Keratinocyte (primary cell): ENCODE measurements around the gene LIN52. TPM values are rescaled to one million over a fixed set of nuclear protein-coding genes. Genes with fewer than 3 reads are reported as not detected.

Experiments
- DNase-seq: peaks from one replicate; pipeline ENCODE4 v3.0.0-alpha.2; 2011; ENCODE audit warnings: low read depth, missing footprints, low spot score
- FAIRE-seq: peaks from 2 replicates; lab custom pipeline; 2011; peaks lifted over from hg19 to GRCh38; lab: Jason Lieb, UNC
- H2AFZ ChIP-seq: 2 replicates; pipeline ENCODE4 v1.6.0; 2012; ENCODE audit warnings: low read length, control low read depth, inconsistent platforms; ENCODE audit not compliant: control insufficient read depth
- H3K27ac ChIP-seq: 2 replicates; pipeline ENCODE4 v1.5.1; 2011; ENCODE audit warnings: low read length; ENCODE audit not compliant: control insufficient read depth, insufficient read depth
- H3K27me3 ChIP-seq: 3 replicates; pipeline ENCODE4 v1.6.0; 2011; ENCODE audit warnings: low read length; ENCODE audit not compliant: control insufficient read depth, insufficient read depth; ENCODE audit errors: extremely low read depth
- H3K36me3 ChIP-seq, 2 experiments: 2 replicates in 1 of 2; 3 replicates in 1 of 2; pipeline ENCODE4 v1.5.1; 2011; ENCODE audit warnings: low read length in 2 of 2, mild to moderate bottlenecking in 1 of 2; ENCODE audit not compliant: control insufficient read depth in 2 of 2, insufficient read depth in 2 of 2; ENCODE audit errors: extremely low read depth in 1 of 2
- H3K4me1 ChIP-seq: 3 replicates; pipeline ENCODE4 v1.5.1; 2011; ENCODE audit warnings: low read length; ENCODE audit not compliant: control insufficient read depth, insufficient read depth; ENCODE audit errors: extremely low read depth
- H3K4me2 ChIP-seq: 3 replicates; pipeline ENCODE4 v1.6.0; 2011; ENCODE audit warnings: low read depth, low read length; ENCODE audit not compliant: control insufficient read depth, insufficient read depth; ENCODE audit errors: extremely low read depth
- H3K4me3 ChIP-seq, 3 experiments: fragments of 200-600 bp in 1 of 3; sonication (generic) in 1 of 3; 2 replicates in 2 of 3; 3 replicates in 1 of 3; pipeline ENCODE4 v1.5.1; 2011 to 2016; ENCODE audit warnings: low read length in 3 of 3, mild to moderate bottlenecking in 3 of 3, control low read depth in 2 of 3, inconsistent platforms in 1 of 3, low read depth in 1 of 3, mixed read lengths in 1 of 3, mixed run types in 1 of 3, moderate library complexity in 1 of 3; ENCODE audit not compliant: control insufficient read depth in 2 of 3, insufficient read depth in 2 of 3; ENCODE audit errors: extremely low read depth in 1 of 3
- H3K79me2 ChIP-seq: 2 replicates; pipeline ENCODE4 v1.6.0; 2012; ENCODE audit warnings: low read length; ENCODE audit not compliant: control insufficient read depth, insufficient read depth
- H3K9ac ChIP-seq: 3 replicates; pipeline ENCODE4 v1.6.0; 2011; ENCODE audit warnings: low read length; ENCODE audit not compliant: control insufficient read depth, insufficient read depth; ENCODE audit errors: extremely low read depth
- H3K9me1 ChIP-seq: 3 replicates; pipeline ENCODE4 v1.6.0; 2011; ENCODE audit warnings: low read length; ENCODE audit not compliant: control insufficient read depth, insufficient read depth; ENCODE audit errors: extremely low read depth
- H3K9me3 ChIP-seq: 2 replicates; pipeline ENCODE4 v1.5.1; 2012; ENCODE audit warnings: low read depth, low read length; ENCODE audit not compliant: control insufficient read depth
- H4K20me1 ChIP-seq: 3 replicates; pipeline ENCODE4 v1.6.0; 2011; ENCODE audit warnings: low read length; ENCODE audit not compliant: control insufficient read depth, insufficient read depth; ENCODE audit errors: extremely low read depth
- EZH2 ChIP-seq: IDR thresholded peaks from one replicate; pipeline ENCODE4 v1.6.1; 2012; ENCODE audit warnings: inconsistent platforms, mild to moderate bottlenecking, low read length, moderate library complexity
- dilution Hi-C: fragments of 300-500 bp; cut with MboI; formaldehyde crosslinking; loops from one replicate; pipeline ENCODE4 v1.7.0; 2020; ENCODE audit warnings: low sequenced_read_pairs; ENCODE audit not compliant: extremely low pct_ligation_motif_present
- polyA plus RNA-seq, 5 experiments: library from polyadenylated mRNA; depleted of rRNA in 3 of 5; stranded (reverse) in 3 of 5; stranded (forward) in 1 of 5; unstranded in 1 of 5; fragments of >200 nt; gene quantifications; 1 replicate in 1 of 5; 2 replicates in 3 of 5; 3 replicates in 1 of 5; pipeline versions ENCODE4 v1.2.1 to v1.2.3, GENCODE V29; 2011 to 2012; ENCODE audit warnings: missing spikeins in 2 of 5, low read depth in 1 of 5, low replicate concordance in 1 of 5
- TF ChIP-seq, protein P1 (sequence below), 3 experiments: IDR thresholded peaks in 1 of 3; conservative IDR thresholded peaks in 1 of 3; optimal IDR thresholded peaks in 1 of 3; 2 replicates in 2 of 3; 3 replicates in 1 of 3; pipeline versions ENCODE3 to v1.5.1; 2011; ENCODE audit warnings: low read length in 3 of 3, mild to moderate bottlenecking in 3 of 3, moderate library complexity in 2 of 3, control low read depth in 1 of 3, inconsistent platforms in 1 of 3; ENCODE audit not compliant: insufficient read depth in 2 of 3; ENCODE audit errors: extremely low read depth in 1 of 3

LIN52 gene
- polyA plus RNA-seq, 1 donor (not counting 4 experiments of a cell fraction or from before 2014, with no cell fraction given): 6.8 TPM

DNA sequence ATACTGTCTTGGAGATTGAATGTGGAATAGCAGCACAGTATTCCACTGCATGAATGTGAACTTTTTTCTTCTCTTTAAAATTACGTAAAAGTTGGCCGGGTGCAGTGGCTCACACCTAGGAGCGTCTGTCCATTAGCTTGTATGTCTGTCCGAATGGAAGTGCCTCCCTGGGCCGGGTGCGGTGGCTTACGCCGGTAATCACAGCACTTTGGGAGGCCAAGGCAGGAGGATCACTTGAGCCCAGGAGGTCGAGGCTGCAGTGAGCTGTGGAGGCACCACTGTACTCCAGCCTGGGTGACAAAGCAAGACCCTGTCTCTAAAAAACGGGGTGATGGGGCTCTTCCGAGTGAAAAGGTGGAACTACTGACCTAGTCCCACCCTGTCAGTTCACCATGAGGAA, 131.9 kb downstream of the LIN52 start:
- no peaks in the 10 kb centered on the region for H4K20me1 ChIP-seq
- H3K27ac ChIP-seq: no peak overlapping the region
- no peak overlapping the region for H3K4me2 ChIP-seq
- dilution Hi-C loops: no loop called here
- peaks cover 5% of the 10 kb centered on the region for H3K4me1 ChIP-seq
- peaks cover 18% of the 10 kb centered on the region for H3K27me3 ChIP-seq
- TF ChIP-seq, protein P1, sequence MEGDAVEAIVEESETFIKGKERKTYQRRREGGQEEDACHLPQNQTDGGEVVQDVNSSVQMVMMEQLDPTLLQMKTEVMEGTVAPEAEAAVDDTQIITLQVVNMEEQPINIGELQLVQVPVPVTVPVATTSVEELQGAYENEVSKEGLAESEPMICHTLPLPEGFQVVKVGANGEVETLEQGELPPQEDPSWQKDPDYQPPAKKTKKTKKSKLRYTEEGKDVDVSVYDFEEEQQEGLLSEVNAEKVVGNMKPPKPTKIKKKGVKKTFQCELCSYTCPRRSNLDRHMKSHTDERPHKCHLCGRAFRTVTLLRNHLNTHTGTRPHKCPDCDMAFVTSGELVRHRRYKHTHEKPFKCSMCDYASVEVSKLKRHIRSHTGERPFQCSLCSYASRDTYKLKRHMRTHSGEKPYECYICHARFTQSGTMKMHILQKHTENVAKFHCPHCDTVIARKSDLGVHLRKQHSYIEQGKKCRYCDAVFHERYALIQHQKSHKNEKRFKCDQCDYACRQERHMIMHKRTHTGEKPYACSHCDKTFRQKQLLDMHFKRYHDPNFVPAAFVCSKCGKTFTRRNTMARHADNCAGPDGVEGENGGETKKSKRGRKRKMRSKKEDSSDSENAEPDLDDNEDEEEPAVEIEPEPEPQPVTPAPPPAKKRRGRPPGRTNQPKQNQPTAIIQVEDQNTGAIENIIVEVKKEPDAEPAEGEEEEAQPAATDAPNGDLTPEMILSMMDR (optimal IDR thresholded peaks at IDR 0.05 in 1 of 3, IDR thresholded peaks at IDR 0.05 in 1 of 3, conservative IDR thresholded peaks at IDR 0.05 in 1 of 3; ENCODE audit: extremely low read depth in 1 of 3, insufficient read depth in 2 of 3, low read length in 3 of 3): no peak
- TF ChIP-seq EZH2: no peak
- H3K9me3 ChIP-seq: no peaks in the 10 kb centered on the region
- H2AFZ ChIP-seq: no peak overlapping the region
- no peak overlapping the region for H3K9ac ChIP-seq
- H3K36me3 ChIP-seq: no peaks in the 10 kb centered on the region
- no peak overlapping the region for H3K4me3 ChIP-seq
- no peaks in the 10 kb centered on the region for H3K9me1 ChIP-seq
- H3K79me2 ChIP-seq: no peaks in the 10 kb centered on the region
- FAIRE-seq (no peak), DNase-seq (no peak)

DNA sequence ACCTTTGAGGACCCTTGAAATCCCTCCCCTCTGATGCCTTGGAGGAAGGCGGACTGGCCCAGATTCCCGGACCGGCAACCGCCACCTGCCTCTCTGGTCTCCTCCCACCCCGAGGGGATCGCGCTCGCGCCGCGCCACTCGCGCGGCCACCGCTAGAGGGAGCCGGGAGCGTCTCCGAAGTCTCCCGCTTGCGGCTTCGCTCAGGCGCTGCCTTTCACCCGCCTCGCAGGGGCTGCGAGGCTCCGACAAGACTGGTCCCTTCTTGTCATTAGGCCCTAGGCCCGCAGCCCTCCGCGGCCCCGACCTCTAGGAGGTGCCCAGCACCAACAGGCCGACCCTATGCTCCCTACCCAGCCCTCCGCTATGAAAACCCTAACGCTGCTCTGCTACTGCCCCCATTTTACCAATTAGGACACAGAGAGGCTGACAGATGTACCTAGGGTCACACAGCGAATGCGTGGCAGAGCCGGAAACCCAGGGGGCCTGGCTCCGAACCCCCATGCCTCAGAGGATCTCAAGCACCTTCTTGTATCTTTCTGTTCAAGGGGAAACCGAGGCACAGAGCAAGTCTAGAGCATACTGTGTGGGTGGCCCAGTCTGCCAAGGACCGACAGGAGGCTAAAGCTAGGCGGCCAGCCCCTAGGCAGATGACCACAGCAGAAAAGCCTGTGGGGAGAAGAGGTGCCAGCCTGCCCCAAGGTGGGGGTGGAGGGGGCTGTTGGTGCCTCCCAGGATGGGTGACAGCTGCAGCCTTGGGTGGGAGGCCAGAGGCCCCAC, 133.1 kb downstream of the LIN52 start:
- peak overlapping the region in 2 of 3 experiments; percentile 35 to 51 for H3K4me3 ChIP-seq
- no peaks in the 10 kb centered on the region for H3K9me1 ChIP-seq
- H3K9me3 ChIP-seq: no peaks in the 10 kb centered on the region
- H3K4me1 ChIP-seq: peaks cover 5% of the 10 kb centered on the region
- no peaks in the 10 kb centered on the region for H4K20me1 ChIP-seq
- dilution Hi-C loops: no loop called here
- TF ChIP-seq, protein P1 (optimal IDR thresholded peaks at IDR 0.05 in 1 of 3, IDR thresholded peaks at IDR 0.05 in 1 of 3, conservative IDR thresholded peaks at IDR 0.05 in 1 of 3; ENCODE audit: extremely low read depth in 1 of 3, insufficient read depth in 2 of 3, low read length in 3 of 3): peak; percentile 79 to 99 (median 88)
- TF ChIP-seq EZH2: no peak
- FAIRE-seq: no peak
- no peaks in the 10 kb centered on the region for H3K79me2 ChIP-seq
- DNase-seq: peak; percentile 21
- H3K36me3 ChIP-seq: no peaks in the 10 kb centered on the region
- peak overlapping the region; percentile 81 for H3K4me2 ChIP-seq
- H3K27me3 ChIP-seq: peaks cover 18% of the 10 kb centered on the region
- no peak overlapping the region for H3K27ac ChIP-seq
- no peak overlapping the region for H3K9ac ChIP-seq
- H2AFZ ChIP-seq: peak overlapping the region; percentile 75
